GM12878 (cell line): ENCODE results near the gene TMEM231. TPM values are rescaled to one million over a fixed set of nuclear protein-coding genes. Genes with fewer than 3 reads are reported as not detected.

ENCODE experiments used
- ATAC-seq: fragments of 200-7000 bp; cut with Tn5 transposase; 3 replicates; pipeline ENCODE4 v1.9.1; 2020; ENCODE audit warnings: mild to moderate bottlenecking, moderate library complexity
- BruUV-seq: library from RNA; stranded (reverse); fragments of 400-500 nt; replicated peaks from 2 replicates; lab custom pipeline; 2021; lab: Mats Ljungman, UMichigan
- CTCF ChIA-PET: fragments of 300-600 bp; sonication (Branson Sonifier 250); formaldehyde crosslinking; extraction: SDS; loops from one replicate; lab custom pipeline; 2021; ENCODE audit warnings: inconsistent platforms; lab: Yijun Ruan, JAX
- POLR2A ChIA-PET: fragments of 350-600 bp; formaldehyde crosslinking; extraction: SDS; loops from one replicate; lab custom pipeline; 2021; ENCODE audit warnings: inconsistent platforms; lab: Charles Lee
- RAD21 ChIA-PET: fragments of 300-600 bp; sonication (Branson Sonifier 250); formaldehyde crosslinking; loops from one replicate; lab custom pipeline; 2023; ENCODE audit warnings: antibody characterized with exemption; ENCODE audit not compliant: unreplicated experiment; lab: Charles Lee
- SMC1A ChIA-PET: fragments of 300-600 bp; sonication (Branson Sonifier 250); formaldehyde crosslinking; loops from one replicate; lab custom pipeline; 2023; ENCODE audit not compliant: unreplicated experiment, uncharacterized antibody; lab: Charles Lee
- DNase-seq: peaks from one replicate; pipeline ENCODE4 v3.0.0-alpha.2; 2011; ENCODE audit warnings: low read depth, low spot score
- FAIRE-seq: peaks from 3 replicates; lab custom pipeline; 2011; peaks lifted over from hg19 to GRCh38; lab: Jason Lieb, UNC
- H2AFZ ChIP-seq: 2 replicates; pipeline ENCODE4 v1.6.0; 2011; ENCODE audit warnings: low read depth, low read length, control low read depth; ENCODE audit not compliant: control insufficient read depth
- H3K27ac ChIP-seq: 2 replicates; pipeline ENCODE4 v1.5.1; 2011; ENCODE audit warnings: control low read depth; ENCODE audit not compliant: control insufficient read depth, insufficient read depth
- H3K27me3 ChIP-seq, 2 experiments: replicated peaks in 1 of 2; 2 replicates each; pipeline versions ENCODE4 v1.6.0 to v1.6.1; 2011; ENCODE audit warnings: low read length in 1 of 2; ENCODE audit not compliant: control insufficient read depth in 2 of 2, insufficient read depth in 2 of 2
- H3K36me3 ChIP-seq, 2 experiments: 2 replicates each; pipeline ENCODE4 v1.5.1; 2011; ENCODE audit warnings: low read length in 1 of 2; ENCODE audit not compliant: control insufficient read depth in 2 of 2, insufficient read depth in 2 of 2
- H3K4me1 ChIP-seq: 2 replicates; pipeline ENCODE4 v1.6.1; 2011; ENCODE audit warnings: mild to moderate bottlenecking, low read length, moderate library complexity, mixed read lengths; ENCODE audit not compliant: control insufficient read depth, insufficient read depth
- H3K4me2 ChIP-seq: 2 replicates; pipeline ENCODE4 v1.6.0; 2011; ENCODE audit warnings: control low read depth; ENCODE audit not compliant: control insufficient read depth, insufficient read depth
- H3K4me3 ChIP-seq: fragments of 200-600 bp; sonication (generic); 2 replicates; pipeline ENCODE4 v1.5.1; 2016
- H3K79me2 ChIP-seq: 2 replicates; pipeline ENCODE4 v1.6.0; 2011; ENCODE audit warnings: low read length; ENCODE audit not compliant: control insufficient read depth, insufficient read depth
- H3K9ac ChIP-seq: 2 replicates; pipeline ENCODE4 v1.8.0; 2011; ENCODE audit warnings: low read length, control low read depth, mixed read lengths; ENCODE audit not compliant: control insufficient read depth, insufficient read depth
- H3K9me3 ChIP-seq: replicated peaks from 3 replicates; pipeline ENCODE4 v1.5.1; 2011; ENCODE audit warnings: mild to moderate bottlenecking, low read length; ENCODE audit not compliant: control insufficient read depth, insufficient read depth
- H4K20me1 ChIP-seq: 2 replicates; pipeline ENCODE4 v1.6.0; 2011; ENCODE audit not compliant: control insufficient read depth, insufficient read depth
- BACH1 ChIP-seq: fragments of 450-650 bp; IDR thresholded peaks from 2 replicates; pipeline ENCODE4 v1.6.1; 2017; ENCODE audit warnings: mild to moderate bottlenecking, borderline replicate concordance
- HDGF ChIP-seq: fragments of 450-650 bp; IDR thresholded peaks from 2 replicates; pipeline ENCODE4 v1.6.1; 2016; ENCODE audit warnings: antibody characterized with exemption
- POLR2AphosphoS2 ChIP-seq: IDR thresholded peaks from 2 replicates; pipeline ENCODE4 v1.6.1; 2011; ENCODE audit warnings: low read depth, mild to moderate bottlenecking, low read length, improper control_type of control experiment, moderate library complexity
- RBBP5 ChIP-seq: fragments of 200-600 bp; sonication (generic); conservative IDR thresholded peaks from 2 replicates; pipeline ENCODE4 v1.6.1; 2016
- WGBS: methylation state at CpG from one replicate; pipeline ENCODE4 v1.1.6; 2016; ENCODE audit warnings: low lambda C conversion rate; ENCODE audit not compliant: insufficient replicate concordance, insufficient coverage; ENCODE audit errors: missing lambda C conversion rate; 5-methylcytosine and 5-hydroxymethylcytosine counted together
- in situ Hi-C: fragments of 300-500 bp; cut with MboI; formaldehyde crosslinking; loops from 9 replicates; pipeline ENCODE4 v1.14.3; 2018; ENCODE audit warnings: mixed read lengths
- intact Hi-C: fragments of 100-400 bp; cut with micrococcal nuclease; formaldehyde crosslinking; loops from one replicate; pipeline ENCODE4 v1.14.2; 2022; ENCODE audit not compliant: unreplicated experiment
- polyA plus RNA-seq, 11 experiments: library from polyadenylated mRNA; depleted of rRNA in 4 of 11; unstranded in 6 of 11; stranded (reverse) in 5 of 11; fragments of >200 nt; fragmentation: Nextera tagmentation in 4 of 11; fragmentation: Illumina TruSeq in 1 of 11; extraction: Ambion mirVana in 4 of 11; extraction: Trizol in 1 of 11; gene quantifications; 1 replicate in 1 of 11; 2 replicates in 10 of 11; pipeline versions ENCODE4 v1.2.1 to v1.2.3, GENCODE V29; 2011 to 2016; ENCODE audit warnings: inconsistent platforms in 2 of 11, missing spikeins in 2 of 11, low read depth in 1 of 11
- total RNA-seq, 4 experiments: library from RNA; depleted of rRNA in 3 of 4; stranded (reverse); fragments of >200 nt in 3 of 4; fragmentation: Illumina TruSeq in 1 of 4; extraction: Trizol in 1 of 4; gene quantifications; 2 replicates each; pipeline versions ENCODE4 v1.2.1 to v1.2.3, GENCODE V29; 2013 to 2021

The TMEM231 gene
- total and polyA plus RNA-seq, 10 of the 15 experiments (the other 5 are each of a cell fraction or from before 2014, with no cell fraction given) = 1.2 to 9.1 (median 5.9) TPM

DNA sequence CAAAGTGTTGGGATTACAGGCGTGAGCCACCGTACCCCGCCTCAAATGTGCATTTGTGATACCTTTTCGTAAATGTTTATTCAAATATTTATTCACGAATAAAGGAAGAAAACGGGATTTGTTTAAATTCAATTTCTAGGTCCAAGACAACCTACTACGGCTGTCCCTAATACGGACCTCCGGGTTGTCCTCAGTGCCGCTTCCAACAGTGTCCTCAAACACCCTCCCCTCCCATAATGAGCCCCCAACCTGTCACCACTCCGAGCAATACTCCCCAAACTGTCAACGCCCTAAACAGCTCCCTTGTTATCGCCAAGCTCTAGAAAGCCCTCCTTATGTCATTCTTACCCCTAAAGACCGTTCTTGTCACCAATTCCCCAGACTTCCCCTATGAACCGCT lies 9.6 kb upstream of the TMEM231 start:
- peaks cover 0 to 22% of the 10 kb centered on the region in 2 experiments; a peak in 2 of 4 replicates for H3K36me3 ChIP-seq
- TF ChIP-seq BACH1 (0 out of 2 replicates have a peak, but pooled peaks have one; percentile 5), POLR2AphosphoS2 (peak; percentile 11; the same call in 1 of the 2 replicates), HDGF (0 out of 2 replicates have a peak, but pooled peaks have one; percentile 97), RBBP5 (no peak)
- no peaks in the 10 kb centered on the region for H3K27me3 ChIP-seq
- DNase-seq = no peak
- peak overlapping the region; percentile 98 for H2AFZ ChIP-seq
- H3K4me2 ChIP-seq = peak overlapping the region; percentile 81
- H3K79me2 ChIP-seq = peaks cover 39% of the 10 kb centered on the region
- ATAC-seq = no peak; the same call in 2 of the 3 replicates
- peak overlapping the region; percentile 62 for H3K9ac ChIP-seq
- H4K20me1 ChIP-seq = no peaks in the 10 kb centered on the region
- peak overlapping the region; percentile 84 for H3K4me3 ChIP-seq
- FAIRE-seq = no peak
- BruUV-seq = no TSS peak
- ChIA-PET CTCF (interaction anchor here (1.0 to 5.1 kb wide), 8 partner anchors 11 to 367 kb away, joined by 3 to 43 read pairs (median 12); partner anchors contain the start of genes ADAT1, KARS1, TERF2IP and TMEM231), POLR2A (interaction anchor here (1.6 to 11.8 kb wide), 7 partner anchors 9 to 133 kb away, joined by 5 to 116 read pairs (median 21); partner anchors contain the start of genes ADAT1, CFDP1, KARS1 and TERF2IP), RAD21 (interaction anchor here (0.9 to 5.6 kb wide), 10 partner anchors 9 to 88 kb away, joined by 3 to 44 read pairs (median 4); partner anchors contain the start of genes ADAT1, KARS1, TERF2IP and TMEM231), SMC1A (interaction anchor here (0.7 to 4.7 kb wide), 9 partner anchors 8 to 116 kb away, joined by 3 to 40 read pairs (median 11); partner anchors contain the start of genes ADAT1 and TMEM231)
- H3K4me1 ChIP-seq = peaks cover 26% of the 10 kb centered on the region
- 4% methylated on average over 15 of the region's 15 CpGs for WGBS
- in situ Hi-C loops = no loop called here
- intact Hi-C loops = loop anchor here (1.0 kb wide), 1 partner anchor 85 kb away; no protein-coding TSS in a partner anchor
- peak overlapping the region; percentile 78 for H3K27ac ChIP-seq
- no peaks in the 10 kb centered on the region for H3K9me3 ChIP-seq
